T-cell (primary cell): Measurements from ENCODE around the gene STK32C. TPM values are rescaled to one million over a fixed set of nuclear protein-coding genes. Genes with fewer than 3 reads are reported as not detected.

ENCODE experiments used
- ATAC-seq, 4 experiments: fragments of 200-7000 bp in 3 of 4; fragments of 150-1000 bp in 1 of 4; cut with Tn5 transposase; replicated peaks in 1 of 4; 1 replicate in 3 of 4; 2 replicates in 1 of 4; pipeline ENCODE4 v1.10.0; 2021; ENCODE audit warnings: moderate library complexity in 3 of 4, mild to moderate bottlenecking in 2 of 4, moderate number of reproducible peaks in 1 of 4
- CTCF ChIA-PET, 2 donors: fragments of 300-600 bp; sonication (Branson Sonifier 250); formaldehyde crosslinking; loops; one replicate each; lab custom pipeline; 2022; ENCODE audit warnings: antibody characterized with exemption in 2 of 2; lab: Charles Lee
- POLR2A ChIA-PET, 2 donors: fragments of 300-600 bp; sonication (Branson Sonifier 250); formaldehyde crosslinking; loops; one replicate each; lab custom pipeline; 2022; ENCODE audit warnings: antibody characterized with exemption in 2 of 2; lab: Charles Lee
- DNase-seq, 35 experiments: peaks; one replicate each; pipeline versions ENCODE4 v3.0.0 to v3.0.0-alpha.2; 2013 to 2023
- H3K27ac ChIP-seq: one replicate; pipeline ENCODE4 v1.5.1; 2013; ENCODE audit warnings: low read length
- H3K27me3 ChIP-seq, 2 experiments: replicated peaks in 1 of 2; 1 replicate in 1 of 2; 2 replicates in 1 of 2; pipeline versions ENCODE4 v1.6.1 to v1.7.0; 2013; ENCODE audit warnings: low read length in 1 of 2, mixed read lengths in 1 of 2; ENCODE audit not compliant: control insufficient read depth in 2 of 2, insufficient read depth in 2 of 2; ENCODE audit errors: extremely low read depth in 1 of 2
- H3K36me3 ChIP-seq, 2 donors: 1 replicate in 1 of 2; 2 replicates in 1 of 2; pipeline versions ENCODE4 v1.6.1 to v1.7.0; 2013; ENCODE audit warnings: low read length in 1 of 2; ENCODE audit not compliant: control insufficient read depth in 2 of 2, insufficient read depth in 1 of 2; ENCODE audit errors: extremely low read depth in 1 of 2
- H3K4me1 ChIP-seq, 2 experiments: 1 replicate in 1 of 2; 2 replicates in 1 of 2; pipeline versions ENCODE4 v1.6.1 to v1.7.0; 2013; ENCODE audit warnings: low read length in 2 of 2, mixed read lengths in 1 of 2; ENCODE audit not compliant: insufficient read depth in 2 of 2, control insufficient read depth in 1 of 2; ENCODE audit errors: extremely low read depth in 1 of 2
- H3K4me3 ChIP-seq, 2 donors: 1 replicate in 1 of 2; 2 replicates in 1 of 2; pipeline versions ENCODE4 v1.5.1 to v1.7.0; 2013; ENCODE audit warnings: mild to moderate bottlenecking in 2 of 2, low read length in 1 of 2, moderate library complexity in 1 of 2; ENCODE audit not compliant: control insufficient read depth in 1 of 2; ENCODE audit errors: extremely low read depth in 1 of 2
- H3K9me3 ChIP-seq: 2 replicates; pipeline ENCODE4 v1.7.0; 2013
- H3K27ac Mint-ChIP-seq, 2 donors: one replicate each; pipeline ENCODE4 v1.8.0; 2020 to 2021; ENCODE audit warnings: mild to moderate bottlenecking in 2 of 2, mixed read lengths in 2 of 2
- H3K27me3 Mint-ChIP-seq, 2 donors: one replicate each; pipeline ENCODE4 v1.8.0; 2021 to 2022; ENCODE audit warnings: mixed read lengths in 2 of 2
- H3K36me3 Mint-ChIP-seq: one replicate; pipeline ENCODE4 v1.8.0; 2021; ENCODE audit warnings: mixed read lengths
- H3K4me1 Mint-ChIP-seq, 3 donors: one replicate each; pipeline ENCODE4 v1.8.0; 2020 to 2022; ENCODE audit warnings: mixed read lengths in 3 of 3, mild to moderate bottlenecking in 1 of 3
- H3K4me3 Mint-ChIP-seq, 3 donors: one replicate each; pipeline ENCODE4 v1.8.0; 2020 to 2022; ENCODE audit warnings: mild to moderate bottlenecking in 3 of 3, mixed read lengths in 3 of 3, moderate library complexity in 3 of 3
- H3K9me3 Mint-ChIP-seq, 3 donors: one replicate each; pipeline ENCODE4 v1.8.0; 2020 to 2022; ENCODE audit warnings: mixed read lengths in 3 of 3
- WGBS: methylation state at CpG from one replicate; pipeline ENCODE4 v1.1.5; 2013; ENCODE audit warnings: missing lambda C conversion rate; ENCODE audit not compliant: insufficient coverage; 5-methylcytosine and 5-hydroxymethylcytosine counted together
- total RNA-seq, 35 experiments: library from RNA in 6 of 35; stranded (reverse) in 6 of 35; fragments of 120-200 nt in 1 of 35; gene quantifications; one replicate each; pipeline versions ENCODE4 v1.2.1 to v1.2.4 and lab custom pipeline; 2013 to 2026

Gene STK32C
- total RNA-seq, 5 donors from 2014 or later (not counting 1 experiment from before 2014, with no cell fraction given), result 5.8 to 16.4 (median 12.2) TPM

DNA sequence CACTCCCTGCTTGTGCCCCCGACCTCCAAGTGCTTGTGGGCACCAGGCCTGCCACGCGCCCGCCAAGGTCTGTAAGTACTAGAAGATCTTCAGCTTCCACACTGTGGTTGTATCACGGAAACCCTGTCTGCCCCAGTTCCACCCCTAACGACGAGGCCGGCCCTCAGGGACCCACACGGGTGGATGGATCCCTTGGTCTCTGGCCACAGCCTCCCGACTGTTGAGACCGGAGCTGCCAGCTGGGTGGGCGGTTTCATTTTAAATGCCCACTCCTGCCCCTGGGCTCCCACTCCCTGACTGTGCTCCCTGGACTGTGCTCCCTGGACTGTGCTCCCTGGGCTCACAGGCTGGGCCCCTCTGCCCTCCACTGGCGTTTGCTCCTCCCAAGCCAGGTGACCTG lies 70.9 kb downstream of the STK32C start:
- peaks cover 0 to 15% of the 10 kb centered on the region in 2 experiments for H3K4me1 ChIP-seq
- H3K27ac Mint-ChIP-seq, result no peak overlapping the region
- peaks cover 12 to 13% (median 13%) of the 10 kb centered on the region in 3 donors for H3K4me1 Mint-ChIP-seq
- WGBS, result 90% methylated on average over 13 of the region's 13 CpGs
- no peak overlapping the region for H3K4me3 ChIP-seq
- no peaks in the 10 kb centered on the region for H3K9me3 ChIP-seq
- no peaks in the 10 kb centered on the region for H3K9me3 Mint-ChIP-seq
- no peaks in the 10 kb centered on the region for H3K36me3 Mint-ChIP-seq
- ChIA-PET CTCF (no interaction called here), POLR2A (no interaction called here)
- H3K27me3 Mint-ChIP-seq, result no peaks in the 10 kb centered on the region
- no peak for ATAC-seq
- H3K36me3 ChIP-seq, result no peaks in the 10 kb centered on the region
- no peak overlapping the region for H3K4me3 Mint-ChIP-seq
- DNase-seq, result no peak
- H3K27me3 ChIP-seq, result peaks cover 0 to 3% of the 10 kb centered on the region in 2 experiments
- no peak overlapping the region for H3K27ac ChIP-seq

DNA sequence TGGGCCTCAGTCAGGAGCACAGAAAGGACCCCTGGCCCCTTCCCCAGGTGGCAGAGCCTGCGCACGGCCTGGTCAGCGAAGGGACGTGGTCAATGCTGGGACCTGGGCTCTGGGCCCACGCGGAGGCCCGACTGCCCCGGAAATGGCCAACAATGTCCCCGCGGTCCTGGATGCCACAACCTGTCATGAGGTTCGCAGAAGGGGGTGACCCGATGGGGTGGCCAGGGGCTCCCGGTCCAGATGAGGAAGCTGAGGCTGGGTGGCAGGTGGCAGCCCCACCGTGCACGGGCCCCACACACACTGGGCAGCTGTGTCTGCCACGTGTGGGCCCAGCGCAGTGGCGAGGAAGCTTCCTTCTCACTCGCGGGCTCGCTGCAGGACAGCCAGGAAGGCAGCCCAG lies 71.6 kb downstream of the STK32C start:
- H3K27me3 Mint-ChIP-seq, result no peaks in the 10 kb centered on the region
- Histone ChIP-seq H3K9me3 (no peaks in the 10 kb centered on the region), H3K4me1 (peaks cover 0 to 18% of the 10 kb centered on the region in 2 experiments), H3K4me3 (no peak overlapping the region), H3K27me3 (peaks cover 0 to 3% of the 10 kb centered on the region in 2 experiments), H3K27ac (no peak overlapping the region), H3K36me3 (no peaks in the 10 kb centered on the region)
- ChIA-PET POLR2A (no interaction called here), CTCF (no interaction called here)
- ATAC-seq (no peak), DNase-seq (no peak)
- no peak overlapping the region for H3K27ac Mint-ChIP-seq
- H3K4me3 Mint-ChIP-seq, result no peak overlapping the region
- 89% methylated on average over 21 of the region's 21 CpGs for WGBS
- H3K4me1 Mint-ChIP-seq, result peaks cover 16 to 20% (median 20%) of the 10 kb centered on the region in 3 donors
- no peaks in the 10 kb centered on the region for H3K9me3 Mint-ChIP-seq
- H3K36me3 Mint-ChIP-seq, result no peaks in the 10 kb centered on the region

DNA sequence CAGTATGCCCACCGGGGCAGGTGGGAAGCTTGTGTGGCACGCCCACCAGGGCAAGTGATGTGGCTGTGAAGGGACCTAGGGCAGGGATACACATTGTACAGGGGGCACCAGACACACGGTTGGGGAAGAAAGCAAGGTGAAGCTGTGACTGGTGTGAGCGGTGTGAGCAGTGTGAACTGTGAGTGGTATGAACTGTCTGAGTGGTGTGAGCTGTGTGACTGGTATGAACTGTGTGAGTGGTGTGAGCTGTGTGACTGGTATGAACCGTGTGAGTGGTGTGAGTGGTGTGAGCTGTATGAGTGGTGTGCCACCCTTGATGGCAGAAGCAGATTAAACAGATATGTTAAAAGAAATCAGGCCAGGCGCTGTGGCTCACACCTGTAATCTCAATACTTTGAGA lies 72.9 kb downstream of the STK32C start:
- Histone ChIP-seq H3K36me3 (no peaks in the 10 kb centered on the region), H3K27ac (no peak overlapping the region), H3K9me3 (no peaks in the 10 kb centered on the region), H3K4me1 (peaks cover 0 to 29% of the 10 kb centered on the region in 2 experiments), H3K4me3 (no peak overlapping the region), H3K27me3 (peaks cover 0 to 3% of the 10 kb centered on the region in 2 experiments)
- peaks cover 18 to 30% (median 26%) of the 10 kb centered on the region in 3 donors for H3K4me1 Mint-ChIP-seq
- no peak overlapping the region for H3K4me3 Mint-ChIP-seq
- POLR2A ChIA-PET, result no interaction called here
- no peak for ATAC-seq
- WGBS, result 92% methylated on average over 5 of the region's 6 CpGs
- DNase-seq, result no peak
- H3K27me3 Mint-ChIP-seq, result no peaks in the 10 kb centered on the region
- H3K36me3 Mint-ChIP-seq, result no peaks in the 10 kb centered on the region
- H3K27ac Mint-ChIP-seq, result no peak overlapping the region
- CTCF ChIA-PET, result no interaction called here
- no peaks in the 10 kb centered on the region for H3K9me3 Mint-ChIP-seq

DNA sequence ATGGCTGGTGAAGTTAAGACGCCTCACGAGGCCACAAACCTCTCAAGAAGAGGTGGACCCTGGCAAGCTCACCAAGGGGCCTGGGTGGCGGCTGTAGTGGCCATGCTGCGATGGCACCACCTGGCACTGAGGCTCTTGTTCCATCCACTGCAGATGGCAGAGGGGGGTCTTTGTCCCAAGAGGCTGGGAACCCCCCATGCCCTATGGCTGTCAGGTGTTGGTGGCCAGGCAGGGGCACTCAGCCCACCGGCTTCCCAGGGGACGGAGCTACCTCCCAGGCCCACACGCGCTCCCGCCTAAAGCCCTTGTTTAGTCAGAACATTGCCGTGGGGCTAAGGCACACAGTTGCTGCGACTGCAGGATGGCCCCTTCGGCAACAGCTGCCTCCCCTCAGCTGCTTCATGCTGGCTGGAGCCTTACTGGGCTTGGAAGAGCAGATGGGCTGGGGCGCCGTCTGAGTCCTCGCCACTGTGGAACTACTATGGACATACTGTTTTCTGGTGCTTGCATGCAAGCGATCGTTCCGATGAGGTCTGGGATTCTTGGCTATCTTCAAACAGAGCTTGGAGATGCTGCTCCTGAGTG lies 74.2 kb downstream of the STK32C start:
- H3K4me1 Mint-ChIP-seq, result peaks cover 23 to 37% (median 36%) of the 10 kb centered on the region in 3 donors
- no peaks in the 10 kb centered on the region for H3K9me3 ChIP-seq
- no peak overlapping the region for H3K4me3 ChIP-seq
- ATAC-seq, result no peak
- no peaks in the 10 kb centered on the region for H3K36me3 ChIP-seq
- H3K27ac ChIP-seq, result no peak overlapping the region
- CTCF ChIA-PET, result no interaction called here
- POLR2A ChIA-PET, result no interaction called here
- no peaks in the 10 kb centered on the region for H3K9me3 Mint-ChIP-seq
- H3K27me3 ChIP-seq, result peaks cover 0 to 3% of the 10 kb centered on the region in 2 experiments
- DNase-seq, result no peak
- H3K27me3 Mint-ChIP-seq, result no peaks in the 10 kb centered on the region
- peaks cover 0 to 35% of the 10 kb centered on the region in 2 experiments for H3K4me1 ChIP-seq
- no peak overlapping the region for H3K4me3 Mint-ChIP-seq
- 86% methylated on average over 18 of the region's 18 CpGs for WGBS
- H3K27ac Mint-ChIP-seq, result no peak overlapping the region
- no peaks in the 10 kb centered on the region for H3K36me3 Mint-ChIP-seq

DNA sequence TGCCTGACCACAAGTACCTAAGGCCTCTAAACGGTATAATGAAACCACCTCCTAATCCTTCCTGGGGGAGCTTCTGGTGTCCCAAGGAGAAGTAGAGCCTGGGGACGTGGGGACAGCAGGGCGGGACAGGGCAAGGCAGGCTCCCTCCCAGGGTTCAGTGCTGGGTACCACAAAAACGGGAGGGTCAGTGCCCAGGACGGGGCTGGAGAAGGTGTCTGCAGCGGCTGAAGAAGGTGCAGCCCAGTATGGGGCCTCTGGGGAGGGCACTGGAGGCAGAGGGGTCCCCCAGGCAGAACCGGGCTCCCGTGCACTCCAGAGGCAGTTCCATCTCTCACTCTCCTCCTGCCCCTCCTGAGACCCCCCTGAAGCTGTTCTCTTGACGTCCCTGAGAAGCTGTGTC lies 74.8 kb downstream of the STK32C start:
- Histone ChIP-seq H3K4me3 (no peak overlapping the region), H3K36me3 (no peaks in the 10 kb centered on the region), H3K9me3 (no peaks in the 10 kb centered on the region), H3K4me1 (peaks cover 0 to 35% of the 10 kb centered on the region in 2 experiments), H3K27ac (no peak overlapping the region), H3K27me3 (peaks cover 0 to 3% of the 10 kb centered on the region in 2 experiments)
- Mint-ChIP-seq H3K27me3 (no peaks in the 10 kb centered on the region), H3K9me3 (no peaks in the 10 kb centered on the region), H3K4me1 (peaks cover 23 to 37% (median 36%) of the 10 kb centered on the region in 3 donors), H3K27ac (peak overlapping the region in 1 of 2 donors; percentile 81), H3K4me3 (peak overlapping the region in 1 of 3 donors; percentile 3), H3K36me3 (no peaks in the 10 kb centered on the region)
- ChIA-PET POLR2A (no interaction called here), CTCF (no interaction called here)
- WGBS, result 90% methylated on average over 6 of the region's 9 CpGs
- no peak for DNase-seq
- no peak for ATAC-seq

DNA sequence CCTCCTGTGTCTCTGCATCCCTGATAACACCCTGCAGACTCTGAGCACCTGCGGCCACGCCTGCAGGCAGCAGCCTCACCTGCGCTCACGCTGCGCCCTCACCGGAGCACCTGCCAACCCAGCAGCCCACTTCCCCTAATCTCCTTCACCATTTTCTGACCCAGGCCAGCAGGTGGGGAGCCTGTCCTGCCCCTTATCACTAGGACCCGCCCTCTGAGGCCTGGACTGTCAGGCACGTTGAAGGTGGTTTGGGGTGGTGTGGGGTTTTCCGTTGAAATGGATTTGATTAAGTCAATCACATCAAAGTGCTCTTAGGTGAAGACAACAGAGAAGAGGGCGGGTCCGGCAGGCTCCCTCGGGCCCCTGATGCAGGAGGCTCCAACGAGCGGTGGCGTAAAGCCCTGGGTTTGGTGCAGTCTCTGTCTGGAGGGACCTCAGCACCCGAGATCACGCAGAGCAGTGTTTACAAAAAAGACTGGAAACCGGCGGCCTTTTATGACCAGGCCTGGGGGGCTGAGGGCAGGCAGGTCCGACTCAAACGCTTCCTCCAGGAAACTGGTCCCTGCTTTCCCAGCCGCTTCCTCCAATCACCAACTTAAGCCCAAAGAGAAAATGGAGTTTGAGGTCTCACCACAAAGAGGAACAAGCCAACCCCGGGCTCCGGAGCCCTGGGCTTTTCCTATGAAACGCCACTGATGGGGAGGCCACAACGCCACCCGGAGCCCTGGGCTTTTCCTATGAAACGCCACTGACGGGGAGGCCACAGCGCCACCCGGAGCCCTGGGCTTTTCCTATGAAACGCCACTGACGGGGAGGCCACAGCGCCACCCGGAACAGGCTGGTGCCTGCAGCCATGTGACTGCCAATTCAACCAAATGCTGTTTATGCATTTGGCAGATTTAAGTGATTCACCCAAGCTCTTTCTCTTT lies 75.5 kb downstream of the STK32C start:
- 48% methylated on average over 29 of the region's 35 CpGs for WGBS
- H3K36me3 Mint-ChIP-seq, result no peaks in the 10 kb centered on the region
- peaks cover 23 to 37% (median 36%) of the 10 kb centered on the region in 3 donors for H3K4me1 Mint-ChIP-seq
- Histone ChIP-seq H3K4me3 (peak overlapping the region in 1 of 2 donors; percentile 30), H3K4me1 (peaks cover 0 to 35% of the 10 kb centered on the region in 2 experiments), H3K9me3 (no peaks in the 10 kb centered on the region), H3K27ac (no peak overlapping the region), H3K27me3 (peaks cover 0 to 3% of the 10 kb centered on the region in 2 experiments), H3K36me3 (no peaks in the 10 kb centered on the region)
- CTCF ChIA-PET, result no interaction called here
- H3K4me3 Mint-ChIP-seq, result peak overlapping the region in 2 of 3 donors; percentile 21 to 80
- peak in 1 of 4 experiments; percentile 56 for ATAC-seq
- POLR2A ChIA-PET, result no interaction called here
- DNase-seq, result peak in 10 of 35 experiments; percentile 7 to 55 (median 19)
- H3K27me3 Mint-ChIP-seq, result no peaks in the 10 kb centered on the region
- no peaks in the 10 kb centered on the region for H3K9me3 Mint-ChIP-seq
- H3K27ac Mint-ChIP-seq, result peak overlapping the region; percentile 34 to 81
